ENCODE results near the gene AKAP13.

DNA sequence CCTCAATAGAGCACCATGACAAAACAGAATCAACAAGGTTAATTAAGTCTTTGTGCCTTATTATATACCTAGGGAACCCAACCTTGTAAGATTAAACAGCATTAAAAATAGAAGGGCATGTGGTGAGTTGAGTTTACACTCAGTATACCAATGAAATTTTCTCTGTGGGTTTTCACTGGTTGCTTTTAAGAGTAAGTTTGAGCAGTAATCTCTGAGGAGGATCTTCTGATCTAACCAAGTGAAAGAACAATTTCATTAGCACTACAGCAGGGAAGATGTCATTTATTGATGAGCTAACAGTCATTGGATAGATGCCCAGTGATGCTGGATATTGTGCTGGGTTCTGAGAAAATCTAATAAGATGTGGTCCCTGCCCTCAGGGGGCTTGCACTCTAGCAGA is 26.9 kb upstream of the AKAP13 start:
- TF ChIP-seq, protein P1, sequence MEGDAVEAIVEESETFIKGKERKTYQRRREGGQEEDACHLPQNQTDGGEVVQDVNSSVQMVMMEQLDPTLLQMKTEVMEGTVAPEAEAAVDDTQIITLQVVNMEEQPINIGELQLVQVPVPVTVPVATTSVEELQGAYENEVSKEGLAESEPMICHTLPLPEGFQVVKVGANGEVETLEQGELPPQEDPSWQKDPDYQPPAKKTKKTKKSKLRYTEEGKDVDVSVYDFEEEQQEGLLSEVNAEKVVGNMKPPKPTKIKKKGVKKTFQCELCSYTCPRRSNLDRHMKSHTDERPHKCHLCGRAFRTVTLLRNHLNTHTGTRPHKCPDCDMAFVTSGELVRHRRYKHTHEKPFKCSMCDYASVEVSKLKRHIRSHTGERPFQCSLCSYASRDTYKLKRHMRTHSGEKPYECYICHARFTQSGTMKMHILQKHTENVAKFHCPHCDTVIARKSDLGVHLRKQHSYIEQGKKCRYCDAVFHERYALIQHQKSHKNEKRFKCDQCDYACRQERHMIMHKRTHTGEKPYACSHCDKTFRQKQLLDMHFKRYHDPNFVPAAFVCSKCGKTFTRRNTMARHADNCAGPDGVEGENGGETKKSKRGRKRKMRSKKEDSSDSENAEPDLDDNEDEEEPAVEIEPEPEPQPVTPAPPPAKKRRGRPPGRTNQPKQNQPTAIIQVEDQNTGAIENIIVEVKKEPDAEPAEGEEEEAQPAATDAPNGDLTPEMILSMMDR (IDR thresholded peaks at IDR 0.05), result no peak
- TF ChIP-seq EP300 (IDR thresholded peaks at IDR 0.05), result no peak

Measured in ovary (tissue), 3 donors.